Measurements from ENCODE around the gene RAB34. TPM values are rescaled to one million over a fixed set of nuclear protein-coding genes. Genes with fewer than 3 reads are reported as not detected.

RAB34 gene
- total and polyA plus RNA-seq, 8 donors = 79.4 to 213 (median 189) TPM

DNA sequence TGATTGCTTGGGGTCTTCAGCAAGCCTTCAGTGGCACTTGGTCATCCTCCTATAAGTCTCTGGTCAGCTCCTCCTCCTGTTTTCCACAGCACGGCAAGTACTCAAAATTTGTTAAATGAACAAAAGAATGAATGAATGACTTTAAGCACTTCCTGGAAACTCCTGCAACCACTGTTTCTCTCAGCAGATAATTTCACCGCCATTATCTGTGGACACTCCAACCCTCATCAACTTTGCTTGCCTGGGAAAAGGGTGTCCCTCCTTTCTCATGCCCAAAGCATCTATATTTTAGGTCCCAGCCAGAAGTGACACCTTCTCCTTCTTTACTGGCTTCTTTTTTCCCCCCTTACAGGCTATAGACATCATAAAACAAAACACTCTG lies 10.3 kb downstream of the RAB34 start:
- Histone ChIP-seq H3K27ac (no peak overlapping the region), H3K27me3 (no peaks in the 10 kb centered on the region), H3K4me1 (peaks cover 5 to 17% of the 10 kb centered on the region in 2 donors), H3K36me3 (peaks cover 0 to 33% of the 10 kb centered on the region in 2 donors), H3K4me3 (no peak overlapping the region), H3K9me3 (no peaks in the 10 kb centered on the region)
- TF ChIP-seq, protein P1, sequence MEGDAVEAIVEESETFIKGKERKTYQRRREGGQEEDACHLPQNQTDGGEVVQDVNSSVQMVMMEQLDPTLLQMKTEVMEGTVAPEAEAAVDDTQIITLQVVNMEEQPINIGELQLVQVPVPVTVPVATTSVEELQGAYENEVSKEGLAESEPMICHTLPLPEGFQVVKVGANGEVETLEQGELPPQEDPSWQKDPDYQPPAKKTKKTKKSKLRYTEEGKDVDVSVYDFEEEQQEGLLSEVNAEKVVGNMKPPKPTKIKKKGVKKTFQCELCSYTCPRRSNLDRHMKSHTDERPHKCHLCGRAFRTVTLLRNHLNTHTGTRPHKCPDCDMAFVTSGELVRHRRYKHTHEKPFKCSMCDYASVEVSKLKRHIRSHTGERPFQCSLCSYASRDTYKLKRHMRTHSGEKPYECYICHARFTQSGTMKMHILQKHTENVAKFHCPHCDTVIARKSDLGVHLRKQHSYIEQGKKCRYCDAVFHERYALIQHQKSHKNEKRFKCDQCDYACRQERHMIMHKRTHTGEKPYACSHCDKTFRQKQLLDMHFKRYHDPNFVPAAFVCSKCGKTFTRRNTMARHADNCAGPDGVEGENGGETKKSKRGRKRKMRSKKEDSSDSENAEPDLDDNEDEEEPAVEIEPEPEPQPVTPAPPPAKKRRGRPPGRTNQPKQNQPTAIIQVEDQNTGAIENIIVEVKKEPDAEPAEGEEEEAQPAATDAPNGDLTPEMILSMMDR (IDR thresholded peaks at IDR 0.05) = no peak
- no peak for ATAC-seq
- DNase-seq = no peak
- intact Hi-C loops (cut with DNase I) = no loop called here

DNA sequence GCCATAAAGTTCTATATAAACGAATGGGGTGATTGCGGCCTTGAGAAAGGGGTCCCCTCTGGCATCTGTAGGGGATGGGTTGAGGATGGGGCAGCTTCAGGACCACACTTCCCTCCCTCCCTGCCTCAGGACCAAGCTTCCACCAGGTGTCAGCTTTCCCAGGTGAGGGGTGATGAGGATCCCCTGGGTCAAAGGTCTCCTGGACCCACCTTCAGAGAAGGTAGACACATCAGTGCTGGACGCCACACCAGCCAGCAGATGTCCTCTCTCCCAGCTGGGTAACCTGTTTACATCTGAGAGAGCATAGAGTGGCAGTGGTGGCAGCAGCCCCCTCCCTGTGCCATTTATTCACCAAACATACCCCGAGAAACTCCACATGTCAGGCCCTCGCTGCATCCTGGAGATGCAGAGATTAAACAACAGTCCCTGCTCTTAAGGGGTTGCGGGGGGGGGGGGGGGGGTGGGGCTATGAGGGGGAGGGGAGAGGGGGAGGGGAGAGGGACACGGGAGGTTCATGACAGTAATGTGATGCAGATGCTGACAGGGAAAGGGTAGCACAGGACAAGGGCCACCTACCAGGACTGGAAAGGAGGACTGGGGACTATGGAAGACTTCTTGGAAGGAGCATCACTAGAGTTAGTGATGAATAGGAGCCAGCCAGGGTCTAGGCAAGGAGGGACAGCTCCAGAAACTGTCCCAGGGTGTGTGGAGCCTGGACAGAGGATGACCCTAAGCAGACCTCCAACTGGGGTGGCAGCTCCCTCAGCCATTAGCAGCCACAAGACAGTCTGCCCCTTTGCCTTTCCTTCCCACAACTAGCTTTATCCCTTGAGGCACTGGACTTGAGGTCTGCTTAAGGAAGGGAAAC lies 11.0 kb downstream of the RAB34 start:
- H3K27ac ChIP-seq = no peak overlapping the region
- H3K4me1 ChIP-seq = peaks cover 2 to 11% of the 10 kb centered on the region in 2 donors
- no peaks in the 10 kb centered on the region for H3K27me3 ChIP-seq
- H3K4me3 ChIP-seq = no peak overlapping the region
- intact Hi-C loops (cut with DNase I) = no loop called here
- H3K36me3 ChIP-seq = peaks cover 0 to 40% of the 10 kb centered on the region in 2 donors
- DNase-seq (no peak), ATAC-seq (no peak)
- TF ChIP-seq, protein P1 (IDR thresholded peaks at IDR 0.05) = no peak
- no peaks in the 10 kb centered on the region for H3K9me3 ChIP-seq

DNA sequence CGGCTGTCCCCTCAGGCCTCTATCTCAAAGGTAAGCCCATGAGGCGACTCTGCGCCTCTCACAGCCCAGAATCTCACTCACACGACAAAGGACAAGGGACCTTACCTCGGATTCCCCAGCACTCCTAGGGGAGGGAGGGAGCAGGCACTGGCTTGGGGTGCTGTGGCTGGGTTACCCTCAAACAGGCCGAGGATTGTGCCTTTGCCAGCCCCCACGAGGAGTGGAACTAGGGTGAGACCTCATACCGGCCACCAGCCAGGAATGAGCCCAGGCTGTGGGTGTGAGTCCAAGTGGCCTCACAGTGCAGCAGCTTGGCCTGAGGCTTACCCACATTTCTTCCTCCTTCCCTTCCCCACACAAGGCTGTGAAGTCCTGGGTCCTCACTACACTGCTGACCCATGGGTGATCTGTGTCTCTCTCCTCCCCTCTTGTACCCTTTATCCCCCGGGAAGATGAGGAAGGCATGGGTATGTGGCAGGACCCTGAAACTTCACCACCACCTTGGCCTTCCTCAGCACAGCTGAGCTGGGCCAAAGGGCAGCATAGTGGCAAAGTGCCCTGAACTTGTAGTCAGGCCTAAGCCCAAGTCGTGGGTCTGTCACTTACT lies 11.8 kb downstream of the RAB34 start:
- ATAC-seq (no peak), DNase-seq (no peak)
- Histone ChIP-seq H3K27ac (no peak overlapping the region), H3K27me3 (no peaks in the 10 kb centered on the region), H3K36me3 (peaks cover 0 to 48% of the 10 kb centered on the region in 2 donors), H3K9me3 (no peaks in the 10 kb centered on the region), H3K4me1 (peaks cover 0 to 6% of the 10 kb centered on the region in 2 donors), H3K4me3 (no peak overlapping the region)
- TF ChIP-seq, protein P1 (IDR thresholded peaks at IDR 0.05) = no peak
- intact Hi-C loops (cut with DNase I) = no loop called here

DNA sequence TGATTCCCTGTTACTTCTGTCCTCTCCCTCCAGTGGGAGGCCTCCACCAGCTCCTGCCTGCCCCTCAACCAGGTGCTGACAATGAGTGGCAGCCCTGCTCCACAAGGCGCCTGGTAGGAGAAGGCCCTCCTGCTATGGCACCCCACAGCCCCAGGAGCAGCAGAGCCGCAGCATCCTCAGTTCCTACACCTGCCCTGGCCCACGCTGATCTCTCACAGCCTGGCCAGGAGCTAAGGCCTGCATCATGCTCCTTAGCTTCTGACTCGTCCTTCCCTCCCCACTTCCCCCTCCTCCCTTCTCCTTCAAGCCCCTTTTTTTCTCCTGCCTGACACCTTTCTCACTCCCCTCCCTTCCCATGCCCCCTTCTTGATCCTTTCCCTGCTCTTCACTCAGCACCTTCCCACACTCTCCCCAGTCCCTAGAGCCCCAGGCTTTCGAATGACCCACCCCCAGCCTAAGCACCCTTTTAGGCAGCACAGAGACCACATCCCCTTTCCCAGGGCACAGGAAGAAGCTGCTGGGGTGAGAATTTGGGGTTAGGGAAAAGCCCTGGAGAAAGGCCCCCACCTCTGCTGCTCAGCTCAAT lies 12.5 kb downstream of the RAB34 start:
- no peak overlapping the region for H3K4me3 ChIP-seq
- H3K4me1 ChIP-seq = no peaks in the 10 kb centered on the region
- intact Hi-C loops (cut with DNase I) = no loop called here
- no peak overlapping the region for H3K27ac ChIP-seq
- no peaks in the 10 kb centered on the region for H3K9me3 ChIP-seq
- DNase-seq = no peak
- ATAC-seq = no peak
- no peaks in the 10 kb centered on the region for H3K27me3 ChIP-seq
- TF ChIP-seq, protein P1 (IDR thresholded peaks at IDR 0.05) = no peak
- H3K36me3 ChIP-seq = peaks cover 0 to 55% of the 10 kb centered on the region in 2 donors
